Neural progenitor cell (in vitro differentiated cells): ENCODE data around the gene DDX17.

Experiments used
- CTCF ChIP-seq: fragments of 200-600 bp; sonication (generic); IDR thresholded peaks from 2 replicates; pipeline ENCODE4 v1.5.1; 2017; ENCODE audit warnings: antibody characterized with exemption, mild to moderate bottlenecking
- EZH2 ChIP-seq: fragments of 200-600 bp; sonication (generic); IDR thresholded peaks from 2 replicates; pipeline ENCODE4 v1.6.1; 2017; ENCODE audit warnings: antibody characterized with exemption, mild to moderate bottlenecking, moderate library complexity
- EZH2phosphoT487 ChIP-seq: fragments of 200-600 bp; sonication (generic); IDR thresholded peaks from 2 replicates; pipeline ENCODE4 v1.6.1; 2017; ENCODE audit warnings: antibody characterized with exemption

- TF ChIP-seq CTCF = no peak
- TF ChIP-seq EZH2 = peak; percentile 61
- peak; percentile 39 for TF ChIP-seq EZH2phosphoT487
Observed at GRCh38 chr22:38467904-38468442, 38.1 kb downstream of the DDX17 start, which contains the start of gene KDELR3.
